HEK293 (cell line): ENCODE results near the gene MOSPD3.

Source experiments
- GFI1B ChIP-seq: fragments of 450-650 bp; formaldehyde crosslinking; IDR thresholded peaks from 2 replicates; pipeline ENCODE4 v1.5.1; 2016; ENCODE audit warnings: missing biosample characterization, missing genetic modification characterization
- GLIS2 ChIP-seq: fragments of 450-650 bp; formaldehyde crosslinking; IDR thresholded peaks from 2 replicates; pipeline ENCODE4 v1.5.1; 2016; ENCODE audit warnings: missing biosample characterization, missing genetic modification characterization
- IKZF3 ChIP-seq: fragments of 450-650 bp; IDR thresholded peaks from 2 replicates; pipeline ENCODE4 v1.5.0; 2018; ENCODE audit warnings: missing biosample characterization, mild to moderate bottlenecking, missing genetic modification characterization, moderate library complexity
- MEIS1 ChIP-seq: sonication (generic); formaldehyde crosslinking; IDR thresholded peaks from 2 replicates; pipeline ENCODE4 v1.8.1; 2022; ENCODE audit warnings: missing genetic modification reagents, mild to moderate bottlenecking, borderline replicate concordance
- SCRT2 ChIP-seq: fragments of 450-650 bp; formaldehyde crosslinking; IDR thresholded peaks from 2 replicates; pipeline ENCODE4 v1.5.1; 2016; ENCODE audit warnings: missing biosample characterization, missing genetic modification characterization
- ZNF157 ChIP-seq: fragments of 450-650 bp; formaldehyde crosslinking; IDR thresholded peaks from 2 replicates; pipeline ENCODE4 v1.5.1; 2016; ENCODE audit warnings: missing biosample characterization, missing genetic modification characterization
- ZNF175 ChIP-seq: fragments of 450-650 bp; formaldehyde crosslinking; IDR thresholded peaks from 2 replicates; pipeline ENCODE4 v1.5.1; 2016; ENCODE audit warnings: missing biosample characterization, missing genetic modification characterization
- ZNF2 ChIP-seq: fragments of 450-650 bp; formaldehyde crosslinking; IDR thresholded peaks from 2 replicates; pipeline ENCODE4 v1.5.1; 2016; ENCODE audit warnings: missing biosample characterization, missing genetic modification characterization
- ZNF266 ChIP-seq: fragments of 450-650 bp; formaldehyde crosslinking; IDR thresholded peaks from 2 replicates; pipeline ENCODE4 v1.5.1; 2016; ENCODE audit warnings: missing biosample characterization, missing genetic modification characterization, low read depth
- ZNF341 ChIP-seq: fragments of 450-650 bp; formaldehyde crosslinking; IDR thresholded peaks from 2 replicates; pipeline ENCODE4; 2016; ENCODE audit warnings: low read depth, missing biosample characterization, missing genetic modification characterization
- ZNF37A ChIP-seq: fragments of 450-650 bp; IDR thresholded peaks from 2 replicates; pipeline ENCODE4 v1.5.1; 2018; ENCODE audit warnings: missing biosample characterization, missing genetic modification characterization
- ZNF514 ChIP-seq: fragments of 450-650 bp; formaldehyde crosslinking; IDR thresholded peaks from 2 replicates; pipeline ENCODE4 v1.5.1; 2016; ENCODE audit warnings: missing biosample characterization, missing genetic modification characterization
- ZNF621 ChIP-seq: fragments of 450-650 bp; formaldehyde crosslinking; IDR thresholded peaks from 2 replicates; pipeline ENCODE4 v1.5.1; 2017; ENCODE audit warnings: missing biosample characterization, missing genetic modification characterization
- ZNF660 ChIP-seq: fragments of 450-650 bp; IDR thresholded peaks from 2 replicates; pipeline ENCODE4 v1.5.1; 2018; ENCODE audit warnings: missing biosample characterization, mild to moderate bottlenecking, missing genetic modification characterization
- ZNF664 ChIP-seq: fragments of 450-650 bp; formaldehyde crosslinking; IDR thresholded peaks from 2 replicates; pipeline ENCODE4 v1.5.1; 2016; ENCODE audit warnings: missing biosample characterization, missing genetic modification characterization
- ZNF837 ChIP-seq: fragments of 450-650 bp; formaldehyde crosslinking; IDR thresholded peaks from 2 replicates; pipeline ENCODE4 v1.5.1; 2016; ENCODE audit warnings: missing biosample characterization, missing genetic modification characterization
- ZXDB ChIP-seq: fragments of 450-650 bp; formaldehyde crosslinking; IDR thresholded peaks from 2 replicates; pipeline ENCODE4 v1.5.1; 2016; ENCODE audit warnings: missing biosample characterization, missing genetic modification characterization
- TF ChIP-seq, protein P1 (sequence below): fragments of 450-650 bp; formaldehyde crosslinking; conservative IDR thresholded peaks from 2 replicates; pipeline ENCODE4 v1.5.1; 2016; ENCODE audit warnings: low read depth, missing biosample characterization, missing genetic modification characterization
- TF ChIP-seq, protein P2 (sequence below): fragments of 450-650 bp; formaldehyde crosslinking; IDR thresholded peaks from 2 replicates; pipeline ENCODE4 v1.5.1; 2017; ENCODE audit warnings: missing biosample characterization, missing genetic modification characterization
- TF ChIP-seq, protein P3 (sequence below): fragments of 450-650 bp; formaldehyde crosslinking; IDR thresholded peaks from 2 replicates; pipeline ENCODE4 v1.5.1; 2016; ENCODE audit warnings: missing biosample characterization, missing genetic modification characterization, borderline replicate concordance
- TF ChIP-seq, protein P4 (sequence below): fragments of 450-650 bp; formaldehyde crosslinking; IDR thresholded peaks from 2 replicates; pipeline ENCODE4 v1.5.1; 2016; ENCODE audit warnings: missing biosample characterization, missing genetic modification characterization
- TF ChIP-seq, protein P5 (sequence below): fragments of 450-650 bp; formaldehyde crosslinking; IDR thresholded peaks from 2 replicates; pipeline ENCODE4 v1.5.1; 2016; ENCODE audit warnings: missing biosample characterization, missing genetic modification characterization

Gene MOSPD3

DNA sequence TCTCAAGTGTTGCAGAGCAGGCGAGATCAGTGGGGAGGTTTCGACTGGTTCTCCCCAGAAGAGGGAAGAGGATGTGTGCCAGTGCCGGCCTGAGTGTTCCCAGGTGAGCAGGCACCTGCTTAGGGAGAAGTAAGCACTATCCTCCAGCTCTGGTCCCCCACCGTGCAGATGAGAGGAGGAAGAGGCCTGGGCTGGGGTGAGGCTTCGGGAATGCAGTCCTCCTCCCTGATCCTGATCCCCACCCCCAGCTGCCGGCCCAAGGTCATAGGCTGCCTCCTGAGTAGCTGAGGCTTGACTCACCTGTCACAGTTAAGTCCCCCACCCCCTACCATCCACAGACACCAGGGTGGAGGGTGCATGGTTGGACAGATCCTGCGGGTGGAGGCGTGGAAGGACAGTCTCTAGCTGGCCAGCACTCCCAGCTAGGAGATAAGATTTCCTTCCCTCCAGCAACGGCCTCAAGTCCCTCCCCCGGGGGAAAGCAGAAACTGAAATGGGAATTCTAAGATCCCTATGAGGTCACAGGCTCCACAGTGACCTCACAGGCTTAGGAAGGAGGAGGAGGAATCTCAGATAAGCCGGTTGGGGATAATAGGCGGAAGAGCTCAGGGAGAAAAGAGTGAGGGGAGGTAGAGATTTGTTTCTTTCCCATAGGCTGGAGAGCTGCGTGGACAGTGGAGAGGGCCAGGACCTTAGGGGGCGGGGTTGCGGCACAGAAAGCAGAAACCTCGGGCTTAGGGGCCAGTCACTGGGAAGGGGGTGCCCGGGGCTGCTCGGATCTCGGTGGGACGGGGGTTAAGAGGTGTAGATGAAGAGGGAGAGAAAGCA is 27.4 kb upstream of the MOSPD3 start (continued):
- TF ChIP-seq, protein P1, sequence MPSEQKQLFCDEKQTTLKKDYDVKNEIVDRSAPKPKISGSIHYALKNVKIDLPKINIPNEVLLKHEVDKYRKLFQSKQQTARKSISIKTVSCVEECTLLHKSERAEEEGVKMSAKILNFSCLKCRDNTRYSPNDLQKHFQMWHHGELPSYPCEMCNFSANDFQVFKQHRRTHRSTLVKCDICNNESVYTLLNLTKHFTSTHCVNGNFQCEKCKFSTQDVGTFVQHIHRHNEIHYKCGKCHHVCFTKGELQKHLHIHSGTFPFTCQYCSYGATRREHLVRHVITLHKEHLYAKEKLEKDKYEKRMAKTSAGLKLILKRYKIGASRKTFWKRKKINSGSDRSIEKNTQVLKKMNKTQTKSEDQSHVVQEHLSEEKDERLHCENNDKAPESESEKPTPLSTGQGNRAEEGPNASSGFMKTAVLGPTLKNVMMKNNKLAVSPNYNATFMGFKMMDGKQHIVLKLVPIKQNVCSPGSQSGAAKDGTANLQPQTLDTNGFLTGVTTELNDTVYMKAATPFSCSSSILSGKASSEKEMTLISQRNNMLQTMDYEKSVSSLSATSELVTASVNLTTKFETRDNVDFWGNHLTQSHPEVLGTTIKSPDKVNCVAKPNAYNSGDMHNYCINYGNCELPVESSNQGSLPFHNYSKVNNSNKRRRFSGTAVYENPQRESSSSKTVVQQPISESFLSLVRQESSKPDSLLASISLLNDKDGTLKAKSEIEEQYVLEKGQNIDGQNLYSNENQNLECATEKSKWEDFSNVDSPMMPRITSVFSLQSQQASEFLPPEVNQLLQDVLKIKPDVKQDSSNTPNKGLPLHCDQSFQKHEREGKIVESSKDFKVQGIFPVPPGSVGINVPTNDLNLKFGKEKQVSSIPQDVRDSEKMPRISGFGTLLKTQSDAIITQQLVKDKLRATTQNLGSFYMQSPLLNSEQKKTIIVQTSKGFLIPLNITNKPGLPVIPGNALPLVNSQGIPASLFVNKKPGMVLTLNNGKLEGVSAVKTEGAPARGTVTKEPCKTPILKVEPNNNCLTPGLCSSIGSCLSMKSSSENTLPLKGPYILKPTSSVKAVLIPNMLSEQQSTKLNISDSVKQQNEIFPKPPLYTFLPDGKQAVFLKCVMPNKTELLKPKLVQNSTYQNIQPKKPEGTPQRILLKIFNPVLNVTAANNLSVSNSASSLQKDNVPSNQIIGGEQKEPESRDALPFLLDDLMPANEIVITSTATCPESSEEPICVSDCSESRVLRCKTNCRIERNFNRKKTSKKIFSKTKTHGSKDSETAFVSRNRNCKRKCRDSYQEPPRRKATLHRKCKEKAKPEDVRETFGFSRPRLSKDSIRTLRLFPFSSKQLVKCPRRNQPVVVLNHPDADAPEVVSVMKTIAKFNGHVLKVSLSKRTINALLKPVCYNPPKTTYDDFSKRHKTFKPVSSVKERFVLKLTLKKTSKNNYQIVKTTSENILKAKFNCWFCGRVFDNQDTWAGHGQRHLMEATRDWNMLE (tag by site-specific recombination): no peak
- no peak for TF ChIP-seq ZNF621 (tag by site-specific recombination)
- 0 out of 2 replicates have a peak, but pooled peaks have one; percentile 42 for TF ChIP-seq IKZF3 (tag by site-specific recombination)
- TF ChIP-seq ZNF664 (tag by site-specific recombination): no peak
- no peak for TF ChIP-seq ZNF266 (tag by site-specific recombination)
- no peak for TF ChIP-seq ZNF175
- TF ChIP-seq ZNF2 (tag by site-specific recombination): no peak
- TF ChIP-seq ZNF514 (tag by site-specific recombination): no peak
- no peak for TF ChIP-seq ZNF157
- no peak for TF ChIP-seq ZNF37A
- TF ChIP-seq ZXDB (tag by site-specific recombination): no peak
- TF ChIP-seq, protein P2, sequence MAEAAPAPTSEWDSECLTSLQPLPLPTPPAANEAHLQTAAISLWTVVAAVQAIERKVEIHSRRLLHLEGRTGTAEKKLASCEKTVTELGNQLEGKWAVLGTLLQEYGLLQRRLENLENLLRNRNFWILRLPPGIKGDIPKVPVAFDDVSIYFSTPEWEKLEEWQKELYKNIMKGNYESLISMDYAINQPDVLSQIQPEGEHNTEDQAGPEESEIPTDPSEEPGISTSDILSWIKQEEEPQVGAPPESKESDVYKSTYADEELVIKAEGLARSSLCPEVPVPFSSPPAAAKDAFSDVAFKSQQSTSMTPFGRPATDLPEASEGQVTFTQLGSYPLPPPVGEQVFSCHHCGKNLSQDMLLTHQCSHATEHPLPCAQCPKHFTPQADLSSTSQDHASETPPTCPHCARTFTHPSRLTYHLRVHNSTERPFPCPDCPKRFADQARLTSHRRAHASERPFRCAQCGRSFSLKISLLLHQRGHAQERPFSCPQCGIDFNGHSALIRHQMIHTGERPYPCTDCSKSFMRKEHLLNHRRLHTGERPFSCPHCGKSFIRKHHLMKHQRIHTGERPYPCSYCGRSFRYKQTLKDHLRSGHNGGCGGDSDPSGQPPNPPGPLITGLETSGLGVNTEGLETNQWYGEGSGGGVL (tag by site-specific recombination): peak; percentile 65; the same call in 1 of the 2 replicates
- TF ChIP-seq, protein P3, sequence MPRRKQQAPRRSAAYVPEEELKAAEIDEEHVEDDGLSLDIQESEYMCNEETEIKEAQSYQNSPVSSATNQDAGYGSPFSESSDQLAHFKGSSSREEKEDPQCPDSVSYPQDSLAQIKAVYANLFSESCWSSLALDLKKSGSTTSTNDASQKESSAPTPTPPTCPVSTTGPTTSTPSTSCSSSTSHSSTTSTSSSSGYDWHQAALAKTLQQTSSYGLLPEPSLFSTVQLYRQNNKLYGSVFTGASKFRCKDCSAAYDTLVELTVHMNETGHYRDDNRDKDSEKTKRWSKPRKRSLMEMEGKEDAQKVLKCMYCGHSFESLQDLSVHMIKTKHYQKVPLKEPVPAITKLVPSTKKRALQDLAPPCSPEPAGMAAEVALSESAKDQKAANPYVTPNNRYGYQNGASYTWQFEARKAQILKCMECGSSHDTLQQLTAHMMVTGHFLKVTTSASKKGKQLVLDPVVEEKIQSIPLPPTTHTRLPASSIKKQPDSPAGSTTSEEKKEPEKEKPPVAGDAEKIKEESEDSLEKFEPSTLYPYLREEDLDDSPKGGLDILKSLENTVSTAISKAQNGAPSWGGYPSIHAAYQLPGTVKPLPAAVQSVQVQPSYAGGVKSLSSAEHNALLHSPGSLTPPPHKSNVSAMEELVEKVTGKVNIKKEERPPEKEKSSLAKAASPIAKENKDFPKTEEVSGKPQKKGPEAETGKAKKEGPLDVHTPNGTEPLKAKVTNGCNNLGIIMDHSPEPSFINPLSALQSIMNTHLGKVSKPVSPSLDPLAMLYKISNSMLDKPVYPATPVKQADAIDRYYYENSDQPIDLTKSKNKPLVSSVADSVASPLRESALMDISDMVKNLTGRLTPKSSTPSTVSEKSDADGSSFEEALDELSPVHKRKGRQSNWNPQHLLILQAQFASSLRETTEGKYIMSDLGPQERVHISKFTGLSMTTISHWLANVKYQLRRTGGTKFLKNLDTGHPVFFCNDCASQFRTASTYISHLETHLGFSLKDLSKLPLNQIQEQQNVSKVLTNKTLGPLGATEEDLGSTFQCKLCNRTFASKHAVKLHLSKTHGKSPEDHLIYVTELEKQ (tag by site-specific recombination): no peak
- TF ChIP-seq MEIS1 (CRISPR knock-in tag): no peak
- TF ChIP-seq, protein P4, sequence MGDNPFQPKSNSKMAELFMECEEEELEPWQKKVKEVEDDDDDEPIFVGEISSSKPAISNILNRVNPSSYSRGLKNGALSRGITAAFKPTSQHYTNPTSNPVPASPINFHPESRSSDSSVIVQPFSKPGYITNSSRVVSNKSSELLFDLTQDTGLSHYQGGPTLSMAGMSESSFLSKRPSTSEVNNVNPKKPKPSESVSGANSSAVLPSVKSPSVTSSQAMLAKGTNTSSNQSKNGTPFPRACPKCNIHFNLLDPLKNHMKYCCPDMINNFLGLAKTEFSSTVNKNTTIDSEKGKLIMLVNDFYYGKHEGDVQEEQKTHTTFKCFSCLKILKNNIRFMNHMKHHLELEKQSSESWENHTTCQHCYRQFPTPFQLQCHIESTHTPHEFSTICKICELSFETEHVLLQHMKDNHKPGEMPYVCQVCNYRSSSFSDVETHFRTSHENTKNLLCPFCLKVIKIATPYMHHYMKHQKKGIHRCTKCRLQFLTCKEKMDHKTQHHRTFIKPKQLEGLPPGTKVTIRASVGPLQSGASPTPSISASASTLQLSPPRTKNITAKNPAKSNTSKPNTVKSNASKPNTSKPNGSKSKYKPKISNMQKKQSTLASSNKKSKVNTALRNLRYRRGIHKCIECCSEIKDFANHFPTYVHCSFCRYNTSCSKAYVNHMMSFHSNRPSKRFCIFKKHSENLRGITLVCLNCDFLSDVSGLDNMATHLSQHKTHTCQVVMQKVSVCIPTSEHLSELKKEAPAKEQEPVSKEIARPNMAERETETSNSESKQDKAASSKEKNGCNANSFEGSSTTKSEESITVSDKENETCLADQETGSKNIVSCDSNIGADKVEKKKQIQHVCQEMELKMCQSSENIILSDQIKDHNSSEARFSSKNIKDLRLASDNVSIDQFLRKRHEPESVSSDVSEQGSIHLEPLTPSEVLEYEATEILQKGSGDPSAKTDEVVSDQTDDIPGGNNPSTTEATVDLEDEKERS (tag by site-specific recombination): no peak
- TF ChIP-seq, protein P5, sequence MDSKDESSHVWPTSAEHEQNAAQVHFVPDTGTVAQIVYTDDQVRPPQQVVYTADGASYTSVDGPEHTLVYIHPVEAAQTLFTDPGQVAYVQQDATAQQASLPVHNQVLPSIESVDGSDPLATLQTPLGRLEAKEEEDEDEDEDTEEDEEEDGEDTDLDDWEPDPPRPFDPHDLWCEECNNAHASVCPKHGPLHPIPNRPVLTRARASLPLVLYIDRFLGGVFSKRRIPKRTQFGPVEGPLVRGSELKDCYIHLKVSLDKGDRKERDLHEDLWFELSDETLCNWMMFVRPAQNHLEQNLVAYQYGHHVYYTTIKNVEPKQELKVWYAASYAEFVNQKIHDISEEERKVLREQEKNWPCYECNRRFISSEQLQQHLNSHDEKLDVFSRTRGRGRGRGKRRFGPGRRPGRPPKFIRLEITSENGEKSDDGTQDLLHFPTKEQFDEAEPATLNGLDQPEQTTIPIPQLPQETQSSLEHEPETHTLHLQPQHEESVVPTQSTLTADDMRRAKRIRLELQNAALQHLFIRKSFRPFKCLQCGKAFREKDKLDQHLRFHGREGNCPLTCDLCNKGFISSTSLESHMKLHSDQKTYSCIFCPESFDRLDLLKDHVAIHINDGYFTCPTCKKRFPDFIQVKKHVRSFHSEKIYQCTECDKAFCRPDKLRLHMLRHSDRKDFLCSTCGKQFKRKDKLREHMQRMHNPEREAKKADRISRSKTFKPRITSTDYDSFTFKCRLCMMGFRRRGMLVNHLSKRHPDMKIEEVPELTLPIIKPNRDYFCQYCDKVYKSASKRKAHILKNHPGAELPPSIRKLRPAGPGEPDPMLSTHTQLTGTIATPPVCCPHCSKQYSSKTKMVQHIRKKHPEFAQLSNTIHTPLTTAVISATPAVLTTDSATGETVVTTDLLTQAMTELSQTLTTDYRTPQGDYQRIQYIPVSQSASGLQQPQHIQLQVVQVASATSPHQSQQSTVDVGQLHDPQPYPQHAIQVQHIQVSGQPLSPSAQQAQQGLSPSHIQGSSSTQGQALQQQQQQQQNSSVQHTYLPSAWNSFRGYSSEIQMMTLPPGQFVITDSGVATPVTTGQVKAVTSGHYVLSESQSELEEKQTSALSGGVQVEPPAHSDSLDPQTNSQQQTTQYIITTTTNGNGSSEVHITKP (tag by site-specific recombination): peak; percentile 63
- TF ChIP-seq SCRT2 (tag by site-specific recombination): no peak
- TF ChIP-seq ZNF837 (tag by site-specific recombination): no peak
- no peak for TF ChIP-seq ZNF660 (tag by site-specific recombination)
- no peak; the same call in 1 of the 2 replicates for TF ChIP-seq GFI1B (tag by site-specific recombination)
- peak; percentile 90 for TF ChIP-seq ZNF341 (tag by site-specific recombination)
- peak; percentile 56 for TF ChIP-seq GLIS2 (tag by site-specific recombination)
